GM21576 (cell line): Measurements from ENCODE around the gene KCP.

Experiments
- ATAC-seq: cut with Tn5 transposase; IDR thresholded peaks from one replicate; pipeline ENCODE4 v1.9.1; 2021; ENCODE audit warnings: mild to moderate bottlenecking, moderate library complexity; ENCODE audit not compliant: unreplicated experiment

KCP gene

GRCh38 chr7:128831178-128831993 lies 79.1 kb downstream of the KCP start:
- no peak for ATAC-seq

- ATAC-seq: no peak
These were observed 80.0 kb downstream of the KCP start, which contains the start of gene FLNC for GRCh38 chr7:128830231-128831177. TSS of gene FLNC (plus strand) at chr7:128830406. CDS start at chr7:128830638, 232 bp downstream.

- ATAC-seq: no peak
These were observed 80.9 kb downstream of the KCP start for GRCh38 chr7:128829391-128830166.

- ATAC-seq: no peak
These were observed 82.4 kb downstream of the KCP start for GRCh38 chr7:128827971-128828711.

GRCh38 chr7:128827248-128827958 lies 83.1 kb downstream of the KCP start:
- no peak for ATAC-seq

- no peak for ATAC-seq
These were observed 83.6 kb downstream of the KCP start for GRCh38 chr7:128826916-128827247.
